ENCODE data around the gene RIBC2.
A peak's percentile ranks its signal among the peaks of the same experiment; 100 is the strongest.
"Not testable (repeated sequence)": the region's sequence is repeated elsewhere in the genome, so short reads cannot be mapped to it uniquely, and the experiment has no call there.

The RIBC2 gene

GRCh38 chr22:45413368-45414211 lies at the start of gene RIBC2, which contains the start of gene SMC1B:
Gene RIBC2 (plus strand): TSS chr22:45413693. CDS start chr22:45413887, 194 bp downstream.
Gene SMC1B (minus strand): TSS chr22:45413599. CDS start chr22:45413567, 32 bp downstream.
- DNase-seq: peak; percentile 5 to 7

- no peak for DNase-seq
These were observed 46.8 kb upstream of the RIBC2 start for GRCh38 chr22:45366713-45367112.

GRCh38 chr22:45373592-45373991 lies 39.9 kb upstream of the RIBC2 start:
- DNase-seq: not testable (repeated sequence)

GRCh38 chr22:45376009-45376408 lies 37.5 kb upstream of the RIBC2 start:
- DNase-seq: no peak

GRCh38 chr22:45376703-45377102 lies 36.8 kb upstream of the RIBC2 start:
- no peak for DNase-seq

GRCh38 chr22:45381348-45381747 lies 32.1 kb upstream of the RIBC2 start:
- no peak for DNase-seq

GRCh38 chr22:45389546-45389945 lies 23.9 kb upstream of the RIBC2 start:
- no peak for DNase-seq

- no peak for DNase-seq
These were observed 15.7 kb upstream of the RIBC2 start for GRCh38 chr22:45397806-45398205.

- no peak for DNase-seq
These were observed 15.3 kb upstream of the RIBC2 start for GRCh38 chr22:45398214-45398613.

GRCh38 chr22:45399712-45400445 lies 13.6 kb upstream of the RIBC2 start:
- DNase-seq: no peak

- DNase-seq: no peak
These were observed 11.0 kb upstream of the RIBC2 start for GRCh38 chr22:45402466-45402985.

- DNase-seq: no peak
These were observed 5.7 kb upstream of the RIBC2 start for GRCh38 chr22:45407793-45408192.

- no peak for DNase-seq
These were observed 503 bp upstream of the RIBC2 start for GRCh38 chr22:45413013-45413367.

- no peak for DNase-seq
These were observed 4.7 kb downstream of the RIBC2 start for GRCh38 chr22:45418056-45418769.

- DNase-seq: no peak
These were observed 5.3 kb downstream of the RIBC2 start for GRCh38 chr22:45418770-45419138.

GRCh38 chr22:45420011-45420410 lies 6.5 kb downstream of the RIBC2 start:
- no peak for DNase-seq

- DNase-seq: no peak
These were observed 7.0 kb downstream of the RIBC2 start for GRCh38 chr22:45420539-45420938.

GRCh38 chr22:45421349-45422055 lies 8.0 kb downstream of the RIBC2 start:
- no peak for DNase-seq

GRCh38 chr22:45422237-45422983 lies 8.9 kb downstream of the RIBC2 start:
- DNase-seq: no peak

GRCh38 chr22:45423524-45423923 lies 10.0 kb downstream of the RIBC2 start:
- no peak for DNase-seq

- no peak for DNase-seq
These were observed 10.8 kb downstream of the RIBC2 start for GRCh38 chr22:45424241-45424731.

- no peak for DNase-seq
These were observed 11.6 kb downstream of the RIBC2 start for GRCh38 chr22:45425101-45425500.
